K562 (cell line): ENCODE data around the gene CLCA2. TPM values are rescaled to one million over a fixed set of nuclear protein-coding genes. Genes with fewer than 3 reads are reported as not detected.

Source experiments
- ATAC-seq: fragments of 200-7000 bp; cut with Tn5 transposase; 3 replicates; pipeline ENCODE4 v1.9.1; 2020; ENCODE audit warnings: moderate library complexity
- BruUV-seq: library from RNA; stranded (reverse); fragments of 400-500 nt; replicated peaks from 2 replicates; lab custom pipeline; 2021; lab: Mats Ljungman, UMichigan
- CTCF ChIA-PET: fragments of 300-600 bp; formaldehyde crosslinking; extraction: SDS; loops from one replicate; lab custom pipeline; 2021; ENCODE audit warnings: low intra/inter-chr PET ratio; lab: Yijun Ruan, JAX
- POLR2A ChIA-PET: fragments of 300-600, 350-650 bp; sonication (Branson Sonifier 250); formaldehyde crosslinking; extraction: SDS; loops from one replicate; lab custom pipeline; 2021; ENCODE audit warnings: antibody characterized with exemption, inconsistent platforms; lab: Yijun Ruan, JAX
- DNase-seq, 4 experiments: peaks; one replicate each; pipeline versions ENCODE4 v3.0.0 to v3.0.0-alpha.2; 2011 to 2018; ENCODE audit warnings: low spot score in 3 of 4, mixed read lengths in 3 of 4; ENCODE audit errors: extremely low read depth in 1 of 4
- FAIRE-seq: peaks from 2 replicates; lab custom pipeline; 2011; peaks lifted over from hg19 to GRCh38; lab: Jason Lieb, UNC
- H2AFZ ChIP-seq: 2 replicates; pipeline ENCODE4 v1.6.0; 2011; ENCODE audit warnings: low read depth, low read length, control low read depth, inconsistent platforms
- H3K27ac ChIP-seq: fragments of 200-600 bp; 3 replicates; pipeline ENCODE4 v1.8.0; 2011; ENCODE audit warnings: low read depth, mild to moderate bottlenecking, control low read depth, inconsistent platforms, low read length, moderate library complexity, mixed read lengths; ENCODE audit errors: extremely low read depth
- H3K27me3 ChIP-seq, 2 experiments: fragments of 300-600 bp in 1 of 2; 2 replicates in 1 of 2; 3 replicates in 1 of 2; pipeline versions ENCODE4 v1.6.0 to v1.8.0; 2011; ENCODE audit warnings: inconsistent platforms in 2 of 2, low read length in 2 of 2, mild to moderate bottlenecking in 1 of 2, mixed read lengths in 1 of 2, moderate library complexity in 1 of 2; ENCODE audit not compliant: control insufficient read depth in 2 of 2, insufficient read depth in 2 of 2
- H3K36me3 ChIP-seq: fragments of 300-600 bp; 3 replicates; pipeline ENCODE4 v1.8.0; 2011; ENCODE audit warnings: mild to moderate bottlenecking, low read length, inconsistent platforms; ENCODE audit not compliant: control insufficient read depth, insufficient read depth
- H3K4me1 ChIP-seq, 2 experiments: fragments of 200-600 bp in 1 of 2; replicated peaks in 1 of 2; 2 replicates in 1 of 2; 3 replicates in 1 of 2; pipeline versions ENCODE4 v1.5.1 to v1.8.0; 2011; ENCODE audit warnings: inconsistent platforms in 2 of 2, low read length in 2 of 2, mild to moderate bottlenecking in 1 of 2, mixed read lengths in 1 of 2, moderate library complexity in 1 of 2; ENCODE audit not compliant: control insufficient read depth in 2 of 2, insufficient read depth in 2 of 2
- H3K4me2 ChIP-seq: 2 replicates; pipeline ENCODE4 v1.6.1; 2011; ENCODE audit warnings: low read length, control low read depth, inconsistent platforms, mixed read lengths; ENCODE audit not compliant: insufficient read depth
- H3K4me3 ChIP-seq: fragments of 200-600 bp; sonication (generic), shearing (Covaris generic); 2 replicates; pipeline ENCODE4 v1.5.1; 2016; ENCODE audit warnings: control low read depth, inconsistent platforms
- H3K79me2 ChIP-seq: fragments of 200-600 bp; 3 replicates; pipeline ENCODE4 v1.8.0; 2011; ENCODE audit warnings: low read length, inconsistent platforms; ENCODE audit not compliant: control insufficient read depth, insufficient read depth
- H3K9ac ChIP-seq, 2 experiments: 2 replicates each; pipeline versions ENCODE4 v1.6.0 to v1.6.1; 2011; ENCODE audit warnings: low read depth in 2 of 2, low read length in 2 of 2, control low read depth in 1 of 2, inconsistent platforms in 1 of 2, mild to moderate bottlenecking in 1 of 2, mixed read lengths in 1 of 2; ENCODE audit not compliant: insufficient read depth in 1 of 2
- H3K9me1 ChIP-seq: one replicate; pipeline ENCODE4 v1.6.0; 2011; ENCODE audit warnings: inconsistent platforms, mild to moderate bottlenecking, low read length, moderate library complexity; ENCODE audit not compliant: control insufficient read depth, insufficient read depth
- H3K9me3 ChIP-seq: replicated peaks from 2 replicates; pipeline ENCODE4 v1.5.1; 2011; ENCODE audit warnings: low read depth, low read length, inconsistent platforms; ENCODE audit not compliant: control insufficient read depth, insufficient read depth
- H4K20me1 ChIP-seq: replicated peaks from 2 replicates; pipeline ENCODE4 v1.6.1; 2011; ENCODE audit warnings: low read length, inconsistent platforms, mixed read lengths; ENCODE audit not compliant: control insufficient read depth, insufficient read depth
- ASH1L ChIP-seq: fragments of 450-650 bp; IDR thresholded peaks from 2 replicates; pipeline ENCODE4 v1.6.1; 2018; ENCODE audit warnings: borderline replicate concordance, mild to moderate bottlenecking, low read depth; ENCODE audit not compliant: partially characterized antibody
- BCOR ChIP-seq: fragments of 450-650 bp; IDR thresholded peaks from 2 replicates; pipeline ENCODE4 v1.6.1; 2016
- E2F6 ChIP-seq, 2 experiments: IDR thresholded peaks; 2 replicates each; pipeline ENCODE4 v1.6.1; 2011; ENCODE audit warnings: borderline replicate concordance in 1 of 2, control low read depth in 1 of 2, low read depth in 1 of 2, low read length in 1 of 2, mild to moderate bottlenecking in 1 of 2, mixed read lengths in 1 of 2, moderate library complexity in 1 of 2; ENCODE audit not compliant: insufficient read depth in 1 of 2, insufficient read length in 1 of 2, poor library complexity in 1 of 2, severe bottlenecking in 1 of 2; ENCODE audit errors: extremely low read depth in 1 of 2
- MCM5 ChIP-seq: fragments of 450-650 bp; IDR thresholded peaks from 2 replicates; pipeline ENCODE4 v1.6.1; 2016; ENCODE audit warnings: low read depth
- RNF219 ChIP-seq: fragments of 250-450 bp; sonication (Bioruptor Pico); IDR thresholded peaks from 2 replicates; pipeline ENCODE4 v1.5.0; 2022; ENCODE audit warnings: mild to moderate bottlenecking
- ZBTB11 ChIP-seq, 3 experiments: fragments of 200-800 bp in 1 of 3; fragments of 250-450 bp in 1 of 3; fragments of 450-650 bp in 1 of 3; sonication (Bioruptor Pico) in 1 of 3; sonication (Bioruptor generic) in 1 of 3; formaldehyde crosslinking in 1 of 3; IDR thresholded peaks; 2 replicates each; pipeline versions ENCODE4 v1.6.1 to v1.8.0; 2016 to 2022; ENCODE audit warnings: mild to moderate bottlenecking in 2 of 3, missing genetic modification characterization in 2 of 3, missing compliant biosample characterization in 1 of 3, moderate library complexity in 1 of 3
- ZBTB26 ChIP-seq: fragments of 450-650 bp; formaldehyde crosslinking; IDR thresholded peaks from 2 replicates; pipeline ENCODE4 v1.4.0; 2022; ENCODE audit warnings: missing genetic modification characterization
- ZFP1 ChIP-seq: fragments of 450-650 bp; formaldehyde crosslinking; IDR thresholded peaks from 2 replicates; pipeline ENCODE4 v1.4.0; 2020; ENCODE audit warnings: mild to moderate bottlenecking, mixed read lengths
- ZNF436 ChIP-seq: fragments of 250-450, 450-650 bp; sonication (Bioruptor Pico); formaldehyde crosslinking; IDR thresholded peaks from 2 replicates; pipeline ENCODE4 v1.7.0; 2020; ENCODE audit warnings: mild to moderate bottlenecking
- WGBS: fragments of 100-300 bp; shearing (Covaris generic); methylation state at CpG from one replicate; pipeline ENCODE4 v1.1.6; 2016; ENCODE audit warnings: low coverage, mixed read lengths; ENCODE audit not compliant: insufficient coverage; ENCODE audit errors: missing lambda C conversion rate; 5-methylcytosine and 5-hydroxymethylcytosine counted together
- in situ Hi-C: fragments of 300-500 bp; cut with MboI; formaldehyde crosslinking; loops from 4 replicates; pipeline ENCODE4 v1.15.0; 2018; ENCODE audit warnings: inconsistent platforms, mixed read lengths
- intact Hi-C: fragments of 100-400 bp; cut with micrococcal nuclease; formaldehyde crosslinking; loops from 2 replicates; pipeline ENCODE4 v1.14.2; 2022
- polyA plus RNA-seq, 8 experiments: library from polyadenylated mRNA; depleted of rRNA in 4 of 8; stranded (reverse) in 5 of 8; unstranded in 3 of 8; fragments of >200 nt; fragmentation: Nextera tagmentation in 2 of 8; fragmentation: Illumina TruSeq in 1 of 8; extraction: Ambion mirVana in 2 of 8; extraction: Trizol in 1 of 8; gene quantifications; 2 replicates each; pipeline versions ENCODE4 v1.2.1 to v1.2.3, GENCODE V29; 2011 to 2014; ENCODE audit warnings: inconsistent platforms in 1 of 8, missing spikeins in 1 of 8
- total RNA-seq, 7 experiments: library from RNA; depleted of rRNA in 6 of 7; stranded (reverse); fragments of >200 nt in 6 of 7; fragmentation: Illumina TruSeq in 2 of 7; extraction: Trizol in 2 of 7; gene quantifications; 2 replicates each; pipeline versions ENCODE4 v1.2.1 to v1.2.3, GENCODE V29; 2011 to 2021; ENCODE audit warnings: low replicate concordance in 1 of 7

The CLCA2 gene
- total and polyA plus RNA-seq, 9 of the 15 experiments (the other 6 are each of a cell fraction or from before 2014, with no cell fraction given), result 0.03 TPM; not detected in 8

GRCh38 chr1:86504895-86505563 lies 81.1 kb downstream of the CLCA2 start:
- DNase-seq (no peak), ATAC-seq (no peak), FAIRE-seq (no peak)
- Histone ChIP-seq H3K27ac (no peak overlapping the region), H3K9me1 (no peaks in the 10 kb centered on the region), H3K36me3 (no peaks in the 10 kb centered on the region), H3K4me1 (no peaks in the 10 kb centered on the region; a peak in 1 of 5 replicates), H3K27me3 (peaks cover 14 to 21% of the 10 kb centered on the region in 2 experiments; a peak in 3 of 5 replicates), H3K9ac (no peak overlapping the region), H4K20me1 (no peaks in the 10 kb centered on the region), H3K4me2 (no peak overlapping the region), H2AFZ (no peak overlapping the region), H3K4me3 (no peak overlapping the region), H3K79me2 (no peaks in the 10 kb centered on the region), H3K9me3 (no peaks in the 10 kb centered on the region)
- TF ChIP-seq ZBTB26 (CRISPR knock-in tag) (no peak), RNF219 (no peak), ASH1L (no peak), ZBTB11 (CRISPR knock-in tag; IDR thresholded peaks at IDR 0.05) (no peak), ZNF436 (CRISPR knock-in tag) (no peak), ZFP1 (CRISPR knock-in tag) (no peak), E2F6 (IDR thresholded peaks at IDR 0.05; ENCODE audit: borderline replicate concordance in 1 of 2, extremely low read depth in 1 of 2, insufficient read depth in 1 of 2, insufficient read length in 1 of 2, low read depth in 1 of 2, low read length in 1 of 2, poor library complexity in 1 of 2, severe bottlenecking in 1 of 2) (no peak), BCOR (no peak), MCM5 (no peak)
- in situ Hi-C loops, result loop anchor here (10.0 kb wide), 1 partner anchor 110 kb away; the partner anchor contains the start of gene ODF2L
- 10% methylated on average over 9 of the region's 9 CpGs for WGBS
- intact Hi-C loops, result loop anchor here (5.0 kb wide), 1 partner anchor 247 kb away; no protein-coding TSS in a partner anchor
- BruUV-seq, result no TSS peak
- ChIA-PET POLR2A (interaction anchor here (0.7 to 1.5 kb wide), 2 partner anchors 135 to 199 kb away, joined by 3 to 5 read pairs; partner anchors contain the start of gene SH3GLB1), CTCF (no interaction called here)
